ENCODE data around the gene AHRR. TPM values are rescaled to one million over a fixed set of nuclear protein-coding genes. Genes with fewer than 3 reads are reported as not detected.

Gene AHRR
- total RNA-seq, 1 experiment from 2014 or later: 2.2 TPM

DNA sequence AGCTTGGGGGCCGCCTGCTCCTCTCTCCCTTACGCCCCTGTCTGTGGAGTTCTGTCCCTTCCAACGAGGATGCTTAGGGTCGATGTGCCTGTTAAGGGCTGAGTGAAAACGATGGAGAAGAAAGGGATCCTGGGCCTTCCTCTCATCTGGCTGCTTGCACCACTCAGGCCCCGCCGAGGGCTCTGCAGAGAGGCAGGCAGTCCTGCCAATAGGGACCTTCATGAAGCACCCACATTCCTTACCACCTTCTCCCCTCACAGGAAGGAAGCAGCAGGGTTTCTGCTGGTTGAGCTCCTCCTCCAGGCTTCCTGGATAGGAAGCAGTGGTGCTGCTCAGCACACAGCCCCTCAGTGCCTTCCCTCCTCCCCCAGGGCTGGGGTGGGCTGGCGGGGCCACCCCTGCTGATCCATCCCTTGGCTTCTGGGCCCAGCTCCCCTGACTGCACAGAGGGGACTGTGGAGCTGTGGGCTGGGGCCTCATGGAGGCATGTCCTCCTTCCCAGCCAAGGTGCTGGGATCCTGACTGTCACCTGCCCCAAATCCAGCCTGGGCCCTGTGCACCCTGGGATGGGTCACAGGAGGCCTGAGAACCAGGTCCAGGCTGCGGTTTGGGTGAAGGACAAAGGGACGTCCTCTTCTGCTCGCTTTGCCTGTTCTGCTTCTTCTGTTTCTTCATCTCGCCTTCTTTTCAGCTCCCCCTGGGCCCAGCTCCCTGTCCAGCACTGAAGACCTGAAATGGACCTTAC, 50.5 kb downstream of the AHRR start:
- H4K5ac ChIP-seq (ENCODE audit: insufficient read length, low read depth, low read length): no peak overlapping the region
- peaks cover 2% of the 10 kb centered on the region; the same call in 1 of the 2 replicates for H3K27me3 ChIP-seq (ENCODE audit: insufficient read depth, low read length)
- H3K4ac ChIP-seq (ENCODE audit: low read depth, low read length): no peak overlapping the region
- no peaks in the 10 kb centered on the region for H4K20me1 ChIP-seq (ENCODE audit: control insufficient read depth, insufficient read depth, insufficient read length)
- H2BK120ac ChIP-seq (ENCODE audit: low read depth, low read length, poor library complexity, severe bottlenecking): no peak overlapping the region
- H2BK20ac ChIP-seq (ENCODE audit: low read depth, low read length, poor library complexity, severe bottlenecking): no peak overlapping the region
- H3K56ac ChIP-seq (ENCODE audit: insufficient read length, low read depth, low read length): no peak overlapping the region
- Mint-ChIP-seq H3K9me3 (no peaks in the 10 kb centered on the region), H3K36me3 (ENCODE audit: insufficient read depth in 1 of 3, low read depth in 3 of 3) (no peaks in the 10 kb centered on the region; a peak in 1 of 7 replicates), H3K27ac (no peak overlapping the region), H3K27me3 (ENCODE audit: low read depth) (peaks cover 48% of the 10 kb centered on the region), H3K4me1 (peaks cover 19 to 29% of the 10 kb centered on the region in 2 experiments), H3K4me3 (peak overlapping the region in 1 of 2 experiments; percentile 11; a peak in 1 of 5 replicates)
- H2AK5ac ChIP-seq (ENCODE audit: insufficient read length, low read length): no peak overlapping the region
- no peak overlapping the region for H2BK12ac ChIP-seq (ENCODE audit: insufficient read length, low read depth, low read length)
- H3K9ac ChIP-seq (ENCODE audit: extremely low read depth, insufficient read length, low read length): no peak overlapping the region
- H3K14ac ChIP-seq (ENCODE audit: insufficient read depth, low read length): no peak overlapping the region
- H3K9me3 ChIP-seq (ENCODE audit: control insufficient read depth, low read depth, low read length): no peaks in the 10 kb centered on the region
- peaks cover 5% of the 10 kb centered on the region for H3K23me2 ChIP-seq (ENCODE audit: insufficient read length, low read depth, low read length, poor library complexity, severe bottlenecking)
- no peaks in the 10 kb centered on the region for H3K79me2 ChIP-seq (ENCODE audit: insufficient read depth, low read length)
- no peaks in the 10 kb centered on the region for H3K79me1 ChIP-seq (ENCODE audit: insufficient read depth, low read depth, low read length, poor library complexity, severe bottlenecking)
- peak; percentile 23 for DNase-seq
- no peak overlapping the region for H4K8ac ChIP-seq (replicated peaks; ENCODE audit: insufficient read length, low read depth, low read length)
- H3K27ac ChIP-seq (ENCODE audit: insufficient read length, low read depth, low read length): no peak overlapping the region
- H3K23ac ChIP-seq (ENCODE audit: insufficient read length, low read depth, low read length): no peak overlapping the region
- no peak overlapping the region for H3K4me2 ChIP-seq (ENCODE audit: insufficient read depth, insufficient read length, low read length)
- H2BK15ac ChIP-seq (ENCODE audit: low read depth, low read length): no peak overlapping the region
- H4K91ac ChIP-seq (ENCODE audit: insufficient read length, low read depth, low read length): no peak overlapping the region
- H3K4me1 ChIP-seq (ENCODE audit: insufficient read depth, low read length): no peaks in the 10 kb centered on the region
- H3K18ac ChIP-seq (ENCODE audit: insufficient read length, low read depth, low read length): no peak overlapping the region
- H2AFZ ChIP-seq (ENCODE audit: low read length): no peak overlapping the region
- WGBS (ENCODE audit: extremely low coverage, insufficient read length, low lambda C conversion rate): no CpG with 5 or more reads among the region's 12 CpGs
- no peak overlapping the region for H3T11ph ChIP-seq (ENCODE audit: low read length)
- TF ChIP-seq, protein P1, sequence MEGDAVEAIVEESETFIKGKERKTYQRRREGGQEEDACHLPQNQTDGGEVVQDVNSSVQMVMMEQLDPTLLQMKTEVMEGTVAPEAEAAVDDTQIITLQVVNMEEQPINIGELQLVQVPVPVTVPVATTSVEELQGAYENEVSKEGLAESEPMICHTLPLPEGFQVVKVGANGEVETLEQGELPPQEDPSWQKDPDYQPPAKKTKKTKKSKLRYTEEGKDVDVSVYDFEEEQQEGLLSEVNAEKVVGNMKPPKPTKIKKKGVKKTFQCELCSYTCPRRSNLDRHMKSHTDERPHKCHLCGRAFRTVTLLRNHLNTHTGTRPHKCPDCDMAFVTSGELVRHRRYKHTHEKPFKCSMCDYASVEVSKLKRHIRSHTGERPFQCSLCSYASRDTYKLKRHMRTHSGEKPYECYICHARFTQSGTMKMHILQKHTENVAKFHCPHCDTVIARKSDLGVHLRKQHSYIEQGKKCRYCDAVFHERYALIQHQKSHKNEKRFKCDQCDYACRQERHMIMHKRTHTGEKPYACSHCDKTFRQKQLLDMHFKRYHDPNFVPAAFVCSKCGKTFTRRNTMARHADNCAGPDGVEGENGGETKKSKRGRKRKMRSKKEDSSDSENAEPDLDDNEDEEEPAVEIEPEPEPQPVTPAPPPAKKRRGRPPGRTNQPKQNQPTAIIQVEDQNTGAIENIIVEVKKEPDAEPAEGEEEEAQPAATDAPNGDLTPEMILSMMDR (conservative IDR thresholded peaks at IDR 0.05): no peak
- H2BK5ac ChIP-seq (ENCODE audit: insufficient read length, low read length): no peak overlapping the region
